Hypothalamus (tissue), 51 donors: Measurements from ENCODE around the gene LST1.
A peak's percentile ranks its signal among the peaks of the same experiment; 100 is the strongest.

Experiments used
- DNase-seq, 51 donors: peaks; one replicate each; lab custom pipeline; 2025; lab: John Stamatoyannopoulos, UW

Gene LST1

GRCh38 chr6:31559606-31559957, 26.5 kb upstream of the LST1 start:
- DNase-seq, result no peak

- DNase-seq, result peak in 14 of 51 donors; percentile 6 to 31 (median 18)
These were observed 25.9 kb upstream of the LST1 start for GRCh38 chr6:31559958-31560696.

- no peak for DNase-seq
These were observed 25.4 kb upstream of the LST1 start for GRCh38 chr6:31560697-31561058.

- no peak for DNase-seq
These were observed 18.3 kb upstream of the LST1 start for GRCh38 chr6:31567531-31568370.

- no peak for DNase-seq
These were observed 17.5 kb upstream of the LST1 start for GRCh38 chr6:31568537-31568961.

GRCh38 chr6:31569861-31570536, 16.1 kb upstream of the LST1 start:
- no peak for DNase-seq

GRCh38 chr6:31572041-31572911, 13.8 kb upstream of the LST1 start, which contains the start of gene LTA:
LTA (plus strand) TSS chr6:31572289; CDS start chr6:31572743, 454 bp downstream.
- no peak for DNase-seq

GRCh38 chr6:31573239-31574105, 12.6 kb upstream of the LST1 start:
- DNase-seq, result no peak

- DNase-seq, result no peak
These were observed 11.7 kb upstream of the LST1 start for GRCh38 chr6:31574106-31575061.

GRCh38 chr6:31575335-31575901, 10.7 kb upstream of the LST1 start, which contains the start of gene TNF:
TNF (plus strand) TSS chr6:31575565; CDS start chr6:31575742, 177 bp downstream.
- DNase-seq, result peak in 12 of 51 donors; percentile 4 to 100 (median 18)

GRCh38 chr6:31575952-31576685, 10.0 kb upstream of the LST1 start:
- DNase-seq, result no peak

- DNase-seq, result peak in 2 of 51 donors; percentile 91 to 100
These were observed 9.0 kb upstream of the LST1 start for GRCh38 chr6:31576897-31577578.

GRCh38 chr6:31577579-31577966, 8.5 kb upstream of the LST1 start:
- no peak for DNase-seq

- DNase-seq, result no peak
These were observed 7.6 kb upstream of the LST1 start for GRCh38 chr6:31578184-31579118.

- no peak for DNase-seq
These were observed 7.0 kb upstream of the LST1 start for GRCh38 chr6:31579119-31579505.
